Liver (tissue), 3 donors: ENCODE results near the gene GLIS1.

Source experiments
- NR2F2 ChIP-seq: IDR thresholded peaks from 2 replicates; pipeline ENCODE4 v1.6.1; 2016; ENCODE audit warnings: antibody characterized with exemption
- RAD21 ChIP-seq, 2 donors: IDR thresholded peaks; 2 replicates each; pipeline ENCODE4 v1.6.1; 2016; ENCODE audit warnings: antibody characterized with exemption in 2 of 2, mild to moderate bottlenecking in 2 of 2
- REST ChIP-seq: IDR thresholded peaks from 2 replicates; pipeline ENCODE4 v1.6.1; 2016; ENCODE audit warnings: antibody characterized with exemption, mild to moderate bottlenecking
- SP1 ChIP-seq: IDR thresholded peaks from 2 replicates; pipeline ENCODE4 v1.6.1; 2018; ENCODE audit warnings: antibody characterized with exemption, mild to moderate bottlenecking
- TAF1 ChIP-seq: conservative IDR thresholded peaks from 2 replicates; pipeline ENCODE4 v1.6.1; 2016; ENCODE audit warnings: antibody characterized with exemption, mild to moderate bottlenecking
- YY1 ChIP-seq: IDR thresholded peaks from 2 replicates; pipeline ENCODE4 v1.6.1; 2016; ENCODE audit warnings: antibody characterized with exemption, mild to moderate bottlenecking
- TF ChIP-seq, protein P1 (sequence below): fragments of 150-350 bp; IDR thresholded peaks from 2 replicates; pipeline ENCODE4 v1.5.1; 2017; ENCODE audit warnings: improper control_type of control experiment, low read depth, low read length; ENCODE audit not compliant: missing input control
- TF ChIP-seq, protein P2 (sequence below): IDR thresholded peaks from 2 replicates; pipeline ENCODE4 v1.6.1; 2016; ENCODE audit warnings: antibody characterized with exemption
- donor health status: healthy.
- donor health status: healthy.

GRCh38 chr1:53518775-53519174 is 220.2 kb downstream of the GLIS1 start:
- TF ChIP-seq, protein P1, sequence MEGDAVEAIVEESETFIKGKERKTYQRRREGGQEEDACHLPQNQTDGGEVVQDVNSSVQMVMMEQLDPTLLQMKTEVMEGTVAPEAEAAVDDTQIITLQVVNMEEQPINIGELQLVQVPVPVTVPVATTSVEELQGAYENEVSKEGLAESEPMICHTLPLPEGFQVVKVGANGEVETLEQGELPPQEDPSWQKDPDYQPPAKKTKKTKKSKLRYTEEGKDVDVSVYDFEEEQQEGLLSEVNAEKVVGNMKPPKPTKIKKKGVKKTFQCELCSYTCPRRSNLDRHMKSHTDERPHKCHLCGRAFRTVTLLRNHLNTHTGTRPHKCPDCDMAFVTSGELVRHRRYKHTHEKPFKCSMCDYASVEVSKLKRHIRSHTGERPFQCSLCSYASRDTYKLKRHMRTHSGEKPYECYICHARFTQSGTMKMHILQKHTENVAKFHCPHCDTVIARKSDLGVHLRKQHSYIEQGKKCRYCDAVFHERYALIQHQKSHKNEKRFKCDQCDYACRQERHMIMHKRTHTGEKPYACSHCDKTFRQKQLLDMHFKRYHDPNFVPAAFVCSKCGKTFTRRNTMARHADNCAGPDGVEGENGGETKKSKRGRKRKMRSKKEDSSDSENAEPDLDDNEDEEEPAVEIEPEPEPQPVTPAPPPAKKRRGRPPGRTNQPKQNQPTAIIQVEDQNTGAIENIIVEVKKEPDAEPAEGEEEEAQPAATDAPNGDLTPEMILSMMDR, result no peak
- TF ChIP-seq RAD21 (IDR thresholded peaks at IDR 0.05) (no peak), TAF1 (no peak), REST (no peak), SP1 (no peak), YY1 (no peak), NR2F2 (no peak)
- TF ChIP-seq, protein P2, sequence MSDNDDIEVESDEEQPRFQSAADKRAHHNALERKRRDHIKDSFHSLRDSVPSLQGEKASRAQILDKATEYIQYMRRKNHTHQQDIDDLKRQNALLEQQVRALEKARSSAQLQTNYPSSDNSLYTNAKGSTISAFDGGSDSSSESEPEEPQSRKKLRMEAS, result no peak
